ENCODE measurements around the gene AAMP.
"Not testable (repeated sequence)": the region's sequence is repeated elsewhere in the genome, so short reads cannot be mapped to it uniquely, and the experiment has no call there.

AAMP gene, protein sequence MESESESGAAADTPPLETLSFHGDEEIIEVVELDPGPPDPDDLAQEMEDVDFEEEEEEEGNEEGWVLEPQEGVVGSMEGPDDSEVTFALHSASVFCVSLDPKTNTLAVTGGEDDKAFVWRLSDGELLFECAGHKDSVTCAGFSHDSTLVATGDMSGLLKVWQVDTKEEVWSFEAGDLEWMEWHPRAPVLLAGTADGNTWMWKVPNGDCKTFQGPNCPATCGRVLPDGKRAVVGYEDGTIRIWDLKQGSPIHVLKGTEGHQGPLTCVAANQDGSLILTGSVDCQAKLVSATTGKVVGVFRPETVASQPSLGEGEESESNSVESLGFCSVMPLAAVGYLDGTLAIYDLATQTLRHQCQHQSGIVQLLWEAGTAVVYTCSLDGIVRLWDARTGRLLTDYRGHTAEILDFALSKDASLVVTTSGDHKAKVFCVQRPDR

DNA sequence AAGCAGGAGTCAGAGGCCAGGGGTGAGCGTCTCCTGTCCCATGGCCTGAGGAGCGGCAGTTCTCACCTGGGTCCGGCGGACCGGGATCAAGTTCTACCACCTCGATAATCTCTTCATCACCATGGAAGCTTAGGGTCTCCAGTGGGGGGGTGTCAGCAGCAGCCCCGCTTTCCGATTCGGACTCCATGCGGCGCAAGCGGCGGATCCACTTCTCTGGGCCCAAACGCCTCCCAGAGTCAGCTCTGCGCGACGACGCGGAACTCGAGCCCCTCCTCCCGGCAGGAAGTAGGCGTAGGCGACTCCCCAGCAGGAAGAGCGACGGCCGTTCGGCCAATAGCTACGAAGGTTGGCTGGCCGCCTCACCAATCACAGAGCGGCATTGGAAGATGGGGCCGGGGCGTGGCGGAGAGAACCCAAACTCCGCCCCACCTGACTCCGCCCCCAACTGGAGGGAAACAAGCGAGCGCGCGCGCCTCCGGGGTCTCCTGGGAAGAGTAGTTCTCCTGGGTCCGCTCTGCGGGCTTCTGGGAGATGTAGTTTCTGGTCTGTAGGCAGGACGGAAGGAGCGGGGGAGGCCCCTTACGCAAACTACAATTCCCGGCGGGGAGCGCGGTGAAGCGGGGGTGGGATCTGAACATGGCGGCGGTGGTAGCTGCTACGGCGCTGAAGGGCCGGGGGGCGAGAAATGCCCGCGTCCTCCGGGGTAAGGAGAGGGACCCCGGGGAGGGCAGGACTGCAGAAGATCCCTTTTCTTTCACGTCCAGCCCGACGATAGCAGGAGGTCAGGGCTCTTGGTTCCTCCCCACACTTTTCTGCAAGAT, at the start of gene AAMP, which contains the start of gene PNKD:
Gene AAMP (minus strand): TSS at position 238 of the 821 bp plus-strand sequence. CDS start 51 bp downstream, at position 187.
Gene PNKD (plus strand): TSS at position 620 of the 821 bp plus-strand sequence. CDS start 17 bp downstream, at position 637.
- DNase-seq (ENCODE audit: low spot score), result peak; percentile 99

DNA sequence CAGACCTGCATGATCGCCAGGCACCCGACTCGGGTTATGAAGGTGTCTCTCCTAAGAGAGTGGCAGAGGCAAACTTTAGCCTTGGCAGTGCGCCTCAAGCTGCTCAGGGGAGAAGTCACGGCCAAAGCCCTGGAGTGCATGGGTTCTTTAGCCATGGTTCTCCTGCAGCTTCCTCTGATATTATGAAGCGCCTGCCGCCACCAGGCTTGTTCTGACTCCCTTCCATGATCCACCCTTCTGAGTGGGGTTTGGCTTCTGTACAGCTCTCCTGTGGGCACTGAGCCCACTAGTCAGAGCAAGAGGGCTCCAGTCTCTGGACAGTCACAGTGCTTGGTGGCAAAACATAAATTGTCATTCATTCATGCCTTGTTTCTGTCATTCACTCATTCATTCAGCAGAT, 48.3 kb upstream of the AAMP start:
- no peak for DNase-seq (ENCODE audit: low spot score)

DNA sequence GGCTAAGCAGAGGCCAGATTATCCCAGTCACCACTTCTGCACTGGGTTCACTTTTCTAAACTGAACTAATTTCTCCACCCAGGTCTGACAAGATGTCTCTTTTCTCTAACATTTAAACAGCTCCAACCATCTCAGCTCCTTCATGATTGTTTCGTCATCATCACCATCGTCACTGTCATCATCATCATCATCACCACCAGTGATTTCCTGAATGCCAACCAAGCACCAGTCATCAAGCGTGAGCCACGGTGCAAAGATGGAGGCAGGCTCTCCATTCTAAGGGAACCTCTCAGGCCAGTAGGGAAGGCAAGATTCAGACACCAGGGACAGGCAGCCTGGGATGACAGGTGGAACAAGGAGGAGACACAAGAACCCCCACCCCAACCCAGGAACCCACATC, 47.9 kb upstream of the AAMP start:
- no peak for DNase-seq (ENCODE audit: low spot score)

DNA sequence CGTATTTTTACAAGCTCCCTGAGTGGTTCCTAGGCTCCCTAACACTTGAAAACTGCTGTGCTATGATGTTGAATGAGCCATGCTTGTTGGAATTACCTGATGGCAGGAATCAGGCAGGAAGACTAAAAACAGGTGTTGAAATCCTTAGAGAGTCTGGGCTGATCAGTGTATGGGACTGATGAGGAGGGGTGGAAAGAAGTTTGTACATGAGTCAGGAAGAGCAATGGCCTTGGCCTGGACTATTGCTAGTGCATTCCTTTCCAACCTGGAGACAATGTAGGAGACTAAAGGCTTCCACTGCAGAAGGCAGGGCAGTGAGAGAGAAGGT, 47.3 kb upstream of the AAMP start:
- DNase-seq (ENCODE audit: low spot score), result no peak

DNA sequence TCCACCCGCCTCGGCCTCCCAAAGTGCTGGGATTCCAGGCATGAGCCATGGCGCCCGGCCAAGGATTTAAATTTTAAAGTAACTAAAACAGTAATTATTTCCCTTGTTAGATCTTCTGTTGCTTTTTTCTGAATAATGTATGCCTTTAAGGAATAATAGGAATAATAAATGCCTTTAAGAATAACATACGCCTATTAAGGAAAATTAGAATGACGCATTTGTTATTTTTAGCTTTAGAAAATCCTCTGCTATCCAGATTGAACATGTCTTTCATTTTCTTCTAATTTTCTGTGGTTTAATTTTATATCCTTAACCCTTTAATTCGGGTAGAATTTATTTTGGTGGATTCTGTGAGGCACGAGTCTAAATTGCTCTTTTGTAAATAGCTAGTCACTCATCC, 45.5 kb upstream of the AAMP start:
- DNase-seq (ENCODE audit: low spot score), result no peak

DNA sequence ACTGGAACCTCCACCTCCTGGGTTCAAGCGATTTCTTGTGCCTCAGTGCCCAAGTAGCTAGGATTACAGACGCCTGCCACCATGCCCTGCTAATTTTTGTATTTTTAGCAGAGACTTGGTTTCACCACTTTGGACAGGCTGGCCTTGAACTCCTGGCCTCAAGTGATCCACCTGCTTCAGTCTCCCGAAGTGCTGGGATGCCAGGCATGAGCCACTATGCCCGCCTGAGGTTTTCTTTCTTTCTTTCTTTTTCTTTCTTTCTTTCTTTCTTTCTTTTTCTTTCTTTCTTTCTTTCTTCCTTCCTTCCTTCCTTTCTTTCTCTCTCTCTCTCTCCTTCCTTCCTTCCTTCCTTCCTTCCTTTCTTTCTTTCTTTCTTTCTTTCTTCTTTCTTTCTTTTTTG, 44.8 kb upstream of the AAMP start:
- not testable (repeated sequence) for DNase-seq (ENCODE audit: low spot score)

DNA sequence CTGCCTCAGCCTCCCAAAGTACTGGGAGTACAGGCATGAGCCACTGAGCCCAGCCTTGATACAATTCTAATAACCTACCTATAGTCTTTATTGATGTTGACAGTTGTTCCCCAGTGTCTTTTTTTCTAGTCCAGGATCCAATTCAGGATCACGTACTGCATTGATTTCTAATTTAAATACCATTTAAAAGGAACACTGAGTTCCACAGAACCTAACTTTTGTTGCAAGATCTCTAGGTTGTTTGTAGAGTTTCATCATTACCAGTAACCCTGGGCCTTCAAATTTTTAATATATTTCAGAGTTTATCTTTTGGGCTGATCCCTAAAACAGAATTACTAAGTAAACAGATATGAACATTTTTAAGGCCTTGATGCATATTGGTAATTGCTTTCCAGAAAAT, 43.4 kb upstream of the AAMP start:
- DNase-seq (ENCODE audit: low spot score), result no peak

DNA sequence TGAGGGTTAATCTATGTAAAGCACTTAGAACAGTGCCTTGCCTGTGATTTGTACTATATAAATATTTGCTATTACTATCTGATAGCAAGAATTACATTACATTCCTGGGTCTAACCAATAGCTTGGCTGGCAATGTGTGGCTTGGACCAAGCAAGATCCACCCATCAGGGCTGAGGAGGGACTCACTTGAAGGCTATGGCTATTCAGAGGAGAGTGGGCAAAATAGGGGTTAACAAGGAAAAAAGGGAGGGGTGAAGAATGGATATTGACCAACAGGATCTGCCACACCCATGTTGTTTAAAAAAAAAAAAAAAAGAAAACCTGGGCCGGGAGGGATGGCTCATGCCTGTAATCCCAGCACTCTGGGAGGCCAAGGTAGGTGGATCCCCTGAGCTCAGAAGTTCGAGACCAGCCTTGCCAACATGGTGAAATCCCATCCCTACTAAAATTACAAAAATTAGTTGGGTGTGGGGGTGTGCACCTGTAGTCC, 42.4 kb upstream of the AAMP start:
- no peak for DNase-seq (ENCODE audit: low spot score)

DNA sequence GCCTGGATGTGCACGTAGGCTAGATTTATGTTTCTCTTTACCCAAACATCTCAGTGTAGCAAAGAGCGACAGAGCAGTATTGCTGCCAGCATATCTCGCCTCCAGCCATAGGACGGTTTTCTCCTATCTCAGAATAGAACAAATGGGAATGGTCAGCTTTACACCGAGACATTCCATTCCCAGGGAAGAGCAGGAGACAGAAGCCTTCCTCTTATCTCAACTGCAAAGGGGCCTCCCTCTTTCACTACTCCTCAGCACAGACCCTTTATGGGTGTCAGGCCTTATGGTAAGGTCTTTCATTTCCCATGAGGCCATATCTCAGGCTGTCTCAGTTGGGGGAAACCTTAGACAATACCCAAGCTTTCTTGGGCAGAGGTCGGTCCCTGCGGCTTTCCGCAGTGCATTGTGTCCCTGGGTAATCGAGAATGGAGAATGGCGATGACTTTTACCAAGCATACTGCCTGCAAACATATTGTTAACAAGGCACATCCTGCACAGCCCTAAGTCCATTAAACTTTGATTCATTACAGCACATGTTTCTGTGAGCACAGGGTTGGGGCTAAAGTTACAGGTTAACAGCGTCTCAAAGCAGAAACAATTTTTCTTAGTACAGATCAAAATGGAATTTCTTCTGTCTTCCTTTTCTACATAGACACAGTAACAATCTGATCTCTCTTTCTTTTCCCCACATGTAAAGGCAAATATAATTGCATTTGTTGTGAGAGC, 41.8 kb upstream of the AAMP start:
- not testable (repeated sequence) for DNase-seq (ENCODE audit: low spot score)

DNA sequence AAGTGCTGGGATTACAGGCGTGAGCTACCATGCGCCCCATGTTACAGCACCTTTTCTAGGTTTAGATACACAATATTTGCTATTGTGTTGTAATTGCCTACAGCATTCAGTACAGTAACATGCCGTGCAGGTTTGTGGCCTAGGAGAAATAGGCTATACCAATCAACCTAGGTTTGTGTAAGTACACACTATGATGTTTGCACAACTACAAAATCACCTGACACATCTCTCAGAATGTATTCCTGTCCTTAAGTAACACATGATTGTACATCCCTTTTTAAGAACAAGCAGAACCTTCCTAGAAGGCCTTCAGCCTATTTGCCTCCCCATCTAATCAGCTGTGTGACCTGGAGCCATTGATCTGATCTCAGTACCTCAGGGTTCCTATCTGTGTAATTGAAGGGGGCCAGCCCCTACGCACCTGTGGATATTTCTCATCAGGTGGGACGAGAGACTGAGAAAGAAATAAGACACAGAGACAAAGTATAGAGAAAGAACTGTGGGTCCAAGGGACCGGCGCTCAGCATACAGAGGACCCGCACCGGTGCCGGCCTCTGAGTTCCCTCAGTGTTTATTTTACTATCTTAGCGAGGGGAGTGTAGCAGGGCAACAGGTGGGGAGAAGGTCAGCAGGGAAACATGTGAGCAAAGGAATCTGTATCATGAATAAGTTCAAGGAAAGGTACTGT, 41.1 kb upstream of the AAMP start:
- DNase-seq (ENCODE audit: low spot score), result no peak

DNA sequence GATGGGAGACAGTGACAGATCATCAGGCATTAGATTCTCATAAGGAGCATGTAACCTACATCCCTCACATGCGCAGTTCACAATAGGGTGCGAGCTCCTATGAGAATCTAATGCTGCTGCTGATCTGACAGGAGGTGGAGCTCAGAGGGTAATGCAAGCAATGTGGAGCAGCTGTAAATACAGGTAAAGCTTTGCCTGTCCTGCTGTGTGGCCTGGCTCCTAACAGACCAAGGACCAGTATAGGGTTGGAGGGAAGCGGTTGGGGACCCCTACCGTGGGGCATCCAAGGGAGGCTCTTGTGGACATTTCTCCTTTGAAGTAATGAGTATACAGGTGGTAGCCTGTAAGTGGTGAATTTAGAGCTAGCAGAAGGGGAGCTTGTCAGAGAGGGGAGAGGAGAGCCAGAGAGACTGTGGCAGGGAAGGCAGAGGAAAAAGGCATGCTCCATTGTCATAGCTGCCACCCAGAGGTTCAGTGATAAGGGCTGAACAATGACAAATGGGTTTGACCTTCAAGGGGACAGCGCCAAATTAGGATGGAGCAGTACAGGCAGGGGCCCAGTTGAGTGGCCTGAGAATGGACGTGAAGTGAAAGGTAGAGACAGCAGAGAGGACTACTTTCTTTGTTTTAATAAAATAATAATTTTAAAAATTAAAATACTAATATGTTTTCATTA, 37.6 kb upstream of the AAMP start:
- no peak for DNase-seq (ENCODE audit: low spot score)

DNA sequence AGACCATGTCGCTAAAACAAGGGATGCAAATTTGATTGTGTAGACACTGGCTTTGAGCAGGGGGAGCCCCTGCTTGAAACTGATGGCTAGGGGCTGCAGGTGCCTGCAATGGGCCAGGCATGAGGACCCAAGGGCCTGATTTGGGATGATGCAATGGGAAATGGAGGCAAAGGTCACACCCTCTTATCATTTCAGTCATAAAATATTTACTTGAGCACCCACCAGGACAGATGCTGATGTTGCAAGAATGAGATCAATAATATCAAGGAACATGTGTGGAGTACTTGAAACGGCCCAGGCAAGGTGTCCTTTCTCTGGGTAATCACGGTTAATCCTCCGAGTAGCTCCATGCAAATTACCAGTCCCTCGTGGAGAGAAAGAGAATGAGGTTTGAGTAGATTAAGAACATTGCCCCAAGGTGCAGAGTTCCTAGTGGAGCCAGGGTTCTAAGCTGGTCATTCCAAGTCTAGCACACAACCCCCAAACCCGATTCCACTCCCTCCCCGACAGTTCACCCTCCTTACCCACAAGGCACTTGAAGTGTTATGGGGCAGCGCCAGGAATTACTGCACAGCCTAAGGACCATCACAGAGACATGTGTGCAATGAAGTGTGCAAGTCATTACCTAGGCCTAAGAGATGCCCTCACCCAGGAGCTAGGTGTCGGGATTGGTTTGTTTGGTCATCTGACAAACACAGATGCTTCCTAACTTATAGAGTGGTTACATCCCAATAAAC, 36.4 kb upstream of the AAMP start:
- no peak for DNase-seq (ENCODE audit: low spot score)

DNA sequence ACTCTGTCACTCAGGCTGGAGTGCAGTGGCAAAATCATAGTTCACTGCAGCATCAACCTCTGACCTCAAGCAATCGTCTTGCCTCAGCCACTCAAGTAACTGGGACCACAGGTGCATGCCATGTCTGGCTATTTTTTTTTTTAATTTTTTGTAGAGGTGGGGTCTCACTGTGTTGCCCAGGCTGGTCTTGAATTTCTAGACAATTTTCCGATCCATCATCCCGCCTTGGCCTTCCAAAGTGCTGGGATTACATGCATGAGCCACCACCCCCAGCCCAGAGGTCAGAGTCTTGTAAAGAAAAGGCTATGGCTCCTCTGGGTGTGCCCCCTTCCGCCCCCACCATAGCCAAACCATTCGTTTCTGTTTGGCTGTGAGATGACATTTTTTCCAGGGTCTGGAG, 35.4 kb upstream of the AAMP start:
- DNase-seq (ENCODE audit: low spot score), result no peak

DNA sequence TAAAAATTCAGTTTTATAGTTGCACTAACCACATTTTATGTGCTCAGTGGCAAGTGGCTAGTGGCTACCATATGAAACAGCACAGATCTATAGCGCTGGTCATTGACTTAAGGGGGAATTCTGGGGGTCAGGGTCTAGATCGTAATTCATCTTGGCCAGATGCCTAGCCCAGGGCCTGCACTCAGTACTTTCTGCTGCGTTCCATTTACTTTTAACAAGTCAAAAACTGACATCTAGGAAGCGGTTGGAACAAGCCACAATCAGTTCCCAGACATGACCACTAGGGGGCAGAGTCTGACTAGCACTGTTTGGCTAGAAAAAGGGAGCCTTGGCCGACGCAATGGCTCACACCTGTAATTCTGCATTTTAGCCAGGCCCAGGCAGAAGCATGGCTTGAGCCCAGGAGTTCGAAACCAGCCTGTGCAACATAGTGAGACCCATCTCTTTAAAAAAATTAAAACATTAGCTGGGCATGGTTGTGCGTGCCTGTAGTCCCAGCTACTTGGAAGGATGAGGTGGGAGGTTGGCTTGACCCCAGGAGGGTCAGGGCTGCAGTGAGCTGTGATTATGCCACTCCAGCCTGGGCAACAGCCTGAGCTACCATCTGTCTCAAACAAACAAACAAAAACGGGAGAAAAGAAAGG, 31.4 kb upstream of the AAMP start:
- peak; percentile 86 for DNase-seq (ENCODE audit: low spot score)

DNA sequence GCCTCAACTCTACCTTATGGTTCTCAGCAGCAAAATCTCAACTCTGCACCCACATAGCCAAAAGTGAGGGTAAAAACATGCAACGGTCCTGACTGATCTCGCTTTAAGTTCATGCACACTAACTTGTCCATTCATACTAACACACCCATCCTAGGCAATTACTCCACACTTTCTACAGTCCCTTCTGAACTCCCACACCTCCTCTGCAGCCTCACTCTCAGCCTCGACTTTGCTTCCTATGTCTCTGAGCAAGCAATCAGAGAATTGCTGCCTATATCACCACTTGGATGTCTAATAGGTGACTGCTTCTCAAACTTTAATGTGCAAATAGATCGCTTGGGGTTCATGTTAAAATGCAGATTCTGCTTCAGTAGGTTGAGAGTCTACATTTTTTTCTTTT, 30.2 kb upstream of the AAMP start:
- no peak for DNase-seq (ENCODE audit: low spot score)

DNA sequence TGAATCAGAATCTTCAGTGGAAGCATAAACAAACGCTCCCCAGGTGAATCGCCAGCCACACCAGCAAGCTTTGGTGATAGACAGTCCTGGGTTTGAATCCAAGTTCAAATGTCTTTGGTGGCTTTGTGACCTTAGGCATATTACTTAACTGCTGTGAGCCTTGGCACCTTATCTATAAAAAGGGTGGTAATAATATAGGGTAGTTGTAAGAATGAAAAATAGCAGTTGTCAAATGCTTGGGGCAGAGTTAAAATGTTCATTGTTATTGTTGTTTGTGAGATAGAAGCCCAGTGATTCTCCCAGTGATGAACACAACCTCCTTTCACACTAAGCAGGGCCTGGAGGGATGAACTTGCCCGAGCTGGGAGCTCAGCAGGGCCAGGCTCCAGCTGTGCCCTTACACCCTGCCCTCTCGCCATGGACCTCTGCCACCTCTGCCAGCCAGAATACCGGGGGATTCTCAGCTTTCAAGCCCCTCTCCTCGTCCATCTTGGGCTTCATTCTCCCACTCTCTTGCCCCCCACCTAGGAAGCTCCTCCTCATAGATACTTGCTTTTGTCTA, 28.5 kb upstream of the AAMP start:
- DNase-seq (ENCODE audit: low spot score), result no peak

DNA sequence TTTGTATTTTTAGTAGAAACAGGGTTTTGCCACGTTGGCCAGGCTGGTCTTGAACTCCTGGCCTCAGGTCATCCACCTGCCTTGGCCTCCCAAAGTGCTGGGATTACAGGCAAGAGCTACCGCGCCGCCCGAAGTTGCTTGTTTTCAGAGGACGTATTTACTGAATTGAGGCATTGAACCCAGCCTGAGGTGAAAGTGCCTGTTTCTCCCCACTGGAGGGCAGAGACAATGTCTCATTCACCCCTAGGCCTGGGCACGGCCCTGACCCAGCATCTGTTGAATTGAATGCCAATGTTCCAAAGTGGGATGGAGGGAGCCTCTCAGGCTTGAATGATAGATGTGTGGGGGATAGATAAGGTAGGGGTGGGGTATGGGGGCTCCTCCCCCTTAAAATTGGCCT, 26.9 kb upstream of the AAMP start:
- no peak for DNase-seq (ENCODE audit: low spot score)

DNA sequence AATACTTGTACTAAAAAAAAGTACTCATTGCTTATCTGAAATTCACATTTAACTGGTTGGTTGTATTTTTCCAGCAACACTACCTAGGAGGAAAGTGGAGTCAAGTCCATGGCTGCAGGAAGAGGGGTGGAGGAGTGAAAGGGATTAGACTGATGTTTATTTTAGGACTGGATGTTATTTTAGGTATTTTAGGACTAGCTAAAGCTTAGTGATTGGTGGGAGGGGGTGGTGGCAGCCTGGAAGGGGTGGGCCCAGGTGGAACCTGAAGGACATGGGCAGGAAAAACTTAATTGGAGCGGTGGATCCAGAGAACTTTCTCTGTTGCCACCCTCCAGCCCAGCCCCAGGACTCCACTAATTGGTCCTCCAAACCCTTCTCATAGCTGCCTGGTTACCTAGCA, 26.3 kb upstream of the AAMP start:
- no peak for DNase-seq (ENCODE audit: low spot score)

DNA sequence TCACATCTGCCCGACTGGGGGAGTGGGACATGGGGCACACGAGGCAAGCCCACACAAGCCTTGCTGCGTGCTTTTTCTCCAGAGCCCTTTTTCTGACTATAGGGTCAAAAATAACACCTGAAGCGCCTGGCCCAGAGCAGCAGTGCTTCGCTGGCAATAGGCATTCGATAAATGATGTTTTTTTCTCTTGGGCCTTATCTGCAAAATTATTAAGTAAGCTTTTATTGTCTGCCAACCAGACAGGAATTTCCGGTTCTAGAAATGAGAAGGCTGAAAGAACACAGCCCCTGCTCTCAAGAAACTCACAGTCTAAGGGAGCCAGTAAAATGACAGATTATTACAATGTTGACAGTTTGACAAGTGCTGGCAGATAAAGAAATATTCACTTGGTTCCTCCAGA, 25.1 kb upstream of the AAMP start:
- DNase-seq (ENCODE audit: low spot score), result peak; percentile 44

All from kidney tubule cell (primary cell).